Measurements from ENCODE around the gene SLC2A10. TPM values are rescaled to one million over a fixed set of nuclear protein-coding genes. Genes with fewer than 3 reads are reported as not detected.

Gene SLC2A10
- total and polyA plus RNA-seq, 7 donors, result 0.40 to 1.7 (median 1.0) TPM

DNA sequence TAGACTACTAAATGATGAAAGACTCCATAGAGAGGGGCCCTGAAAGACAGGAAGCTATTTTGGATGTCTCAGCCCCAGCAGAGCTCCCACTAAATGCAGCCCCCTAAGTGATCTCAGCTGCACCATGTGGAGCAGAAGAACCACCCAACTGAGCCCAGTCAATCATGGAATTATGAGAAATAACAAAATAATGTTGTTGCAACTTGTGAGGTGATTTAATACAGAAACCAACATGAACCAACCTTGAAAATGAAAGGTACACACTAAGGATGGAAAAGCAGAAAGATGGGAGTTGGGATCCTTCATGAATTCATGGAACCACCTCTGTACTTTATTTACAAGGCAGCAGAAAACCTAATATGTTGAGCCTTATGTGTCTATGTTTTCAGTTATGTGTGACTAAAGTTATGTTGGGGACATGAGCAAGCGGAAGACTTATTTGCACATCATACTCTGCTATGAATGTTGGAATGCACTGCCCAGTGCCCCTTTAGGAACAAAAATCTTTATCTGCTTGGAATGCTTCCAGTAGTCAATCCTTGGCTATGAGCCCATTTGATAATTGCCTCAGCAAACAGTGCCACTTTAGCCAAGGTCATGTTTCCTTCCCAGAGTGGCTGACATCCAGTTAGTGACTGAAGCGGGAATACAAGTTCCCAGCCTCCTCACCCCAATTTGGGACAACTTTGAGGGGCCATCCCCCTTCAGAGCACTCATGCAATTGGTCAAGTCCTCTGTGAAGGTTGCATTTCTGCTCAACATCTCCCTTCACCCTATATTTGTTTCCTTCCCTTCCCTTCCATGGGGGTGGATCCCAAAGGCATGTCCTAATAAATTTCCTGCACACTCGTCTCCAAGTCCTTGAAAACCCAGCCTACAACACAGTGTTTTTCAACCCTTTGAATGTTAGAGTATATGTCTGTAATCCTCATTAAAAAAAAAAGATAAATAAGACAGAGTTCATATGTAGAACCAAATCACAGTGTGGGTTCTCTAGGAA is 38.6 kb upstream of the SLC2A10 start:
- Histone ChIP-seq H3K9me3 (no peaks in the 10 kb centered on the region), H3K27me3 (ENCODE audit: insufficient read depth in 3 of 3, low read length in 2 of 3) (no peaks in the 10 kb centered on the region), H3K36me3 (ENCODE audit: insufficient read depth in 1 of 2, low read depth in 1 of 2) (no peaks in the 10 kb centered on the region), H3K4me3 (no peak overlapping the region), H3K4me1 (no peaks in the 10 kb centered on the region), H3K27ac (no peak overlapping the region)
- DNase-seq (no peak), ATAC-seq (no peak)
- intact Hi-C loops (cut with DNase I), result no loop called here
- TF ChIP-seq, protein P1, sequence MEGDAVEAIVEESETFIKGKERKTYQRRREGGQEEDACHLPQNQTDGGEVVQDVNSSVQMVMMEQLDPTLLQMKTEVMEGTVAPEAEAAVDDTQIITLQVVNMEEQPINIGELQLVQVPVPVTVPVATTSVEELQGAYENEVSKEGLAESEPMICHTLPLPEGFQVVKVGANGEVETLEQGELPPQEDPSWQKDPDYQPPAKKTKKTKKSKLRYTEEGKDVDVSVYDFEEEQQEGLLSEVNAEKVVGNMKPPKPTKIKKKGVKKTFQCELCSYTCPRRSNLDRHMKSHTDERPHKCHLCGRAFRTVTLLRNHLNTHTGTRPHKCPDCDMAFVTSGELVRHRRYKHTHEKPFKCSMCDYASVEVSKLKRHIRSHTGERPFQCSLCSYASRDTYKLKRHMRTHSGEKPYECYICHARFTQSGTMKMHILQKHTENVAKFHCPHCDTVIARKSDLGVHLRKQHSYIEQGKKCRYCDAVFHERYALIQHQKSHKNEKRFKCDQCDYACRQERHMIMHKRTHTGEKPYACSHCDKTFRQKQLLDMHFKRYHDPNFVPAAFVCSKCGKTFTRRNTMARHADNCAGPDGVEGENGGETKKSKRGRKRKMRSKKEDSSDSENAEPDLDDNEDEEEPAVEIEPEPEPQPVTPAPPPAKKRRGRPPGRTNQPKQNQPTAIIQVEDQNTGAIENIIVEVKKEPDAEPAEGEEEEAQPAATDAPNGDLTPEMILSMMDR (IDR thresholded peaks at IDR 0.05), result no peak
- WGBS, 3 donors, result 76 to 80% (median 79%) methylated on average over 3 of the region's 3 CpGs

DNA sequence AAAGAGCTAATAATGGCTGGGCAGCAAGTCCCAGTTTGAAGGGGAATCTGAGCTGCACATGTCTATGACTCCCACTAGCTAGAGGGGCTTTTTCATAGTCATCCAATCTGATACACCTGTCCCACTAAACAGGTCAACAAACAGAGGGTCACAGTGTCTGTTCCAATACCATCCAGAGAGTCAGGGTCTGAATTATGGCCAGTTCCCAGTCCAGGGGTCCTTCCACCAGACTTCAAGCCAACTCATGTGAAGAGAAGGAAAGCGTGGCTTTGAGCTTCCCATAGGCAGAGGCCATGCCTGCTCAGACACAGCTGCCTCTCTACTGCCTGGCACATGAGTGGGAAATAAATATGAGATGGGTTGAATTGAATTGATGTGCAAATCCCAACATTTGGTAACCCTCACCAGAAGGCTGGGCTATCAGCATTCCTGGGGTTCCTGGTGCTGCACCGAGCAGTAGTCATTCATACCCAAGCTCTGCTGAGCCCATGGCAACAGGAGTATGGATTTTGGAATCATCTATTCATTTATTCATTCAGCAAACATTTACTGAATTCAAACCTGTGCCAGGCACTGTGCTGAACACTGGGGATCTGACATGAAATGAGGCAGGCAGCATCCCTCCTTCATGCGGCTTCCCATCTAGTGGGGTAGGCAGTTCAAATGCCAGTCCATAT is 37.4 kb upstream of the SLC2A10 start:
- no peak for ATAC-seq
- Histone ChIP-seq H3K9me3 (no peaks in the 10 kb centered on the region), H3K27ac (no peak overlapping the region), H3K27me3 (ENCODE audit: insufficient read depth in 3 of 3, low read length in 2 of 3) (no peaks in the 10 kb centered on the region), H3K4me1 (no peaks in the 10 kb centered on the region), H3K4me3 (no peak overlapping the region), H3K36me3 (ENCODE audit: insufficient read depth in 1 of 2, low read depth in 1 of 2) (no peaks in the 10 kb centered on the region)
- intact Hi-C loops (cut with DNase I), result no loop called here
- TF ChIP-seq, protein P1 (IDR thresholded peaks at IDR 0.05), result no peak
- WGBS, 3 donors, result 79 to 89% (median 87%) methylated on average over 3 of the region's 3 CpGs
- DNase-seq, result no peak

DNA sequence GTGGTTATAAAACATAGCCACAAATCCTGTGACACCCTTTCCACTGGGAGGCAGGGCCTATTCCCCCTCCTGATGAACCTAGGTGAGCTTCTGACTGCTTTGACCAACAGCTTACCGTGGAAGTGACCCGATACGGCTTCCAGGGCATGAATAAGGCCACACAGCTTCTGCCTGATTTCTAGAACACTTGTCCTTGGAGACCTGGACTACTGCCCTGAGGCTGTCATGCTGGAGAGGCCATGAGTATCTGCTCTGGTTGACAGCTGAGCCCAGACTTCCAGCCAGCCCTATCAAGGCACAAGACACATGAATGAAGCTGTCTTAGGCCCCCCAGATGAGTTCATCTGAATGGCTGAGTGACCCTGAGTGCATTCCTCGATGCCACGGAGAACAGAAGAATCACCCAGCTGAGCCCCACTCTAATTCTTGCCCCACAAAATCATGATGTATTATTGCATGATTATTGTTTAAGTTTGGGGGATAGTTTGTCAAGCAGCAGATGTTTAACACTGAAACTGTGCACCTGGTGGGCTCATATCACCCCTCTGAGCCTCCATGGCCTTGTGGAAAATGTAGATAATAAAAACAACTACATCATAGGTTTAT is 36.8 kb upstream of the SLC2A10 start:
- Histone ChIP-seq H3K4me3 (no peak overlapping the region), H3K27me3 (ENCODE audit: insufficient read depth in 3 of 3, low read length in 2 of 3) (no peaks in the 10 kb centered on the region), H3K27ac (no peak overlapping the region), H3K4me1 (no peaks in the 10 kb centered on the region), H3K36me3 (ENCODE audit: insufficient read depth in 1 of 2, low read depth in 1 of 2) (no peaks in the 10 kb centered on the region), H3K9me3 (no peaks in the 10 kb centered on the region)
- DNase-seq, result no peak
- no peak for ATAC-seq
- intact Hi-C loops (cut with DNase I), result no loop called here
- WGBS, 3 donors, result 74 to 83% (median 78%) methylated on average over 5 of the region's 5 CpGs
- TF ChIP-seq, protein P1 (IDR thresholded peaks at IDR 0.05), result no peak

DNA sequence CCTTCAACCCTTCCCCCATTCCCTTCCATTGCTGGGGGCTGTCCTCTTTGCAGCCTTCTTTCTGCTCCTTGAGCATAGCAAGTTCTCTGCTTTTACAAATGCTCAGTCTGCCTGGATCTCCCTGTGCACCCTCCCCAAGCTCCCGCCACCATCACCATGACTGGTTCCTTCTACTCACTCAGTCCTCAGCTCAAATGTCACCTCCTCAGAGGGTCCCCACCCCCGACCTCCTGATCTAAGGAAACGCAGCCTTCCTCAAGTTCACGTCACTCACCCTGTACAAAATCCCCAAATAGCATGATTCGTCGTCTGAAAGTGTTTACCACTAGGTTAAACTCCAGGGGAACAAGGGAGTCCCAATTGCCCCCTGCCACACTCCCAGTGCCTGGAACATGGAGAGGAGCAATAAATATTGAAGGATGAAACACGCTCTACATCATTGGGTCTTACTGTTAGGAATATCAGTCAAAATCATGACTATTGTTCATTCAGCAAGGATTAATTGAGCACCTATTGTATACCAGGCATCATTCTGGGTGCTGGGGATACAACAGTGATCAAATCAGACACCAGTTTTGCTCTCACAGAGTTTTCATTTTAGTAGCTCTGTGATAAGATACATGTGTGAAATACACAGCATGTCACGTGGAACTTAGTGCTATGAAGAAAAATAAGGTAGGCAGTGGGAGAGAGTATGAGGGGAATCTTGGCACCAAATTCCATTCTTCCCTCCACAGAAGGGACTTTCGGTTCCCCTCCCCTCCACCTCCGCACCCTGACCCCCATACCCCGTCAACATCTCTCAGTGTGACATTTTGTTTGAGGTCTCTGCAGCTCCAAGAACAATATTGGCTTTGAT is 35.8 kb upstream of the SLC2A10 start:
- Histone ChIP-seq H3K4me1 (no peaks in the 10 kb centered on the region), H3K4me3 (no peak overlapping the region), H3K27me3 (ENCODE audit: insufficient read depth in 3 of 3, low read length in 2 of 3) (no peaks in the 10 kb centered on the region), H3K9me3 (no peaks in the 10 kb centered on the region), H3K36me3 (ENCODE audit: insufficient read depth in 1 of 2, low read depth in 1 of 2) (no peaks in the 10 kb centered on the region), H3K27ac (no peak overlapping the region)
- intact Hi-C loops (cut with DNase I), result no loop called here
- TF ChIP-seq, protein P1 (IDR thresholded peaks at IDR 0.05), result no peak
- 71 to 83% (median 80%) methylated on average over 11 of the region's 11 CpGs for WGBS, 3 donors
- ATAC-seq (no peak), DNase-seq (no peak)
